ENCODE data around the gene MME. TPM values are rescaled to one million over a fixed set of nuclear protein-coding genes. Genes with fewer than 3 reads are reported as not detected.

Gene MME
- total RNA-seq, 1 donor from 2014 or later: 83.5 TPM

DNA sequence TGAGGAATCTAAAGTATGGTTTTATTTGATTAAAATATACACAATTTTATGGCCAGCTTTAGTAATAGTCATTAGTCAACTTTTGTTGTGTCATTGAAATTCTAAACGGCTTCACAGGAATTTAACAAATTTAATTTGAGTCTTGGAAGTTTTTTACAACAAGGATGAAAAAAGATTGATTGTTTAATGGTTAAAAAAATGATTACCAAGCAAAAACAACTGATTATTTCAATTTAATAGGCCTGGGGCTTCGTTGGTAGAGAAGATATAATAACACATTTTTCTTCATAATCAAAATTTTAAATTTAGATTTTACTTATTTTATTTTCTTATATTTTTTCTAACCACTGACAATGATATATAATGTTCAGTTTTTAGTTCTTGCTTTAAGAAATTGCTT lies 4.4 kb downstream of the MME start:
- no peak for DNase-seq (ENCODE audit: low read depth)
- no peaks in the 10 kb centered on the region for H3K36me3 ChIP-seq (ENCODE audit: control insufficient read depth, insufficient read depth, low read length)
- TF ChIP-seq, protein P1, sequence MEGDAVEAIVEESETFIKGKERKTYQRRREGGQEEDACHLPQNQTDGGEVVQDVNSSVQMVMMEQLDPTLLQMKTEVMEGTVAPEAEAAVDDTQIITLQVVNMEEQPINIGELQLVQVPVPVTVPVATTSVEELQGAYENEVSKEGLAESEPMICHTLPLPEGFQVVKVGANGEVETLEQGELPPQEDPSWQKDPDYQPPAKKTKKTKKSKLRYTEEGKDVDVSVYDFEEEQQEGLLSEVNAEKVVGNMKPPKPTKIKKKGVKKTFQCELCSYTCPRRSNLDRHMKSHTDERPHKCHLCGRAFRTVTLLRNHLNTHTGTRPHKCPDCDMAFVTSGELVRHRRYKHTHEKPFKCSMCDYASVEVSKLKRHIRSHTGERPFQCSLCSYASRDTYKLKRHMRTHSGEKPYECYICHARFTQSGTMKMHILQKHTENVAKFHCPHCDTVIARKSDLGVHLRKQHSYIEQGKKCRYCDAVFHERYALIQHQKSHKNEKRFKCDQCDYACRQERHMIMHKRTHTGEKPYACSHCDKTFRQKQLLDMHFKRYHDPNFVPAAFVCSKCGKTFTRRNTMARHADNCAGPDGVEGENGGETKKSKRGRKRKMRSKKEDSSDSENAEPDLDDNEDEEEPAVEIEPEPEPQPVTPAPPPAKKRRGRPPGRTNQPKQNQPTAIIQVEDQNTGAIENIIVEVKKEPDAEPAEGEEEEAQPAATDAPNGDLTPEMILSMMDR (IDR thresholded peaks at IDR 0.05; ENCODE audit: insufficient read depth, low read length, poor library complexity, severe bottlenecking): no peak
- H3K4me3 ChIP-seq (ENCODE audit: low read depth, low read length): no peak overlapping the region
- H3K27me3 ChIP-seq (ENCODE audit: control insufficient read depth, insufficient read depth, low read length): no peaks in the 10 kb centered on the region

DNA sequence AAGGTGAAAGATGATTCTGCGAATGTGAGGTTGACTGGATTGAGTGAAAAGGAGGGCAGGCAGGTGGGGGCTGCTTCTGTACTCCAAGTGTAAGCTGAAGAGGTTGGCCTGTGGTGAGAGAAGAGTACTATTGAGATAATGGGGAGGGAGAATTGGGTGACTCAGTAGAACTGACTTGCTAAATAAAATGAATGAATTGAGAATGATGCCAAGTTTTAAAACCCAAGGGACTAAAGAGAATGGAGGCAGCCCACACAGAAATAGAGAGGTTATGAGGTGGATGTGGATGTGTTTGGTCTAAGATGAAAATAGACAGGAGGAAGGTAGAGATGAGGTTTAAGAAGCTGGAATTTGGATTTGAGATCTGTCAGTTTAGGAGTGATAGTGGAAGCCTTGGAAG lies 5.9 kb downstream of the MME start:
- TF ChIP-seq, protein P1 (IDR thresholded peaks at IDR 0.05; ENCODE audit: insufficient read depth, low read length, poor library complexity, severe bottlenecking): no peak
- no peak for DNase-seq (ENCODE audit: low read depth)
- H3K36me3 ChIP-seq (ENCODE audit: control insufficient read depth, insufficient read depth, low read length): no peaks in the 10 kb centered on the region
- no peak overlapping the region for H3K4me3 ChIP-seq (ENCODE audit: low read depth, low read length)
- no peaks in the 10 kb centered on the region for H3K27me3 ChIP-seq (ENCODE audit: control insufficient read depth, insufficient read depth, low read length)

DNA sequence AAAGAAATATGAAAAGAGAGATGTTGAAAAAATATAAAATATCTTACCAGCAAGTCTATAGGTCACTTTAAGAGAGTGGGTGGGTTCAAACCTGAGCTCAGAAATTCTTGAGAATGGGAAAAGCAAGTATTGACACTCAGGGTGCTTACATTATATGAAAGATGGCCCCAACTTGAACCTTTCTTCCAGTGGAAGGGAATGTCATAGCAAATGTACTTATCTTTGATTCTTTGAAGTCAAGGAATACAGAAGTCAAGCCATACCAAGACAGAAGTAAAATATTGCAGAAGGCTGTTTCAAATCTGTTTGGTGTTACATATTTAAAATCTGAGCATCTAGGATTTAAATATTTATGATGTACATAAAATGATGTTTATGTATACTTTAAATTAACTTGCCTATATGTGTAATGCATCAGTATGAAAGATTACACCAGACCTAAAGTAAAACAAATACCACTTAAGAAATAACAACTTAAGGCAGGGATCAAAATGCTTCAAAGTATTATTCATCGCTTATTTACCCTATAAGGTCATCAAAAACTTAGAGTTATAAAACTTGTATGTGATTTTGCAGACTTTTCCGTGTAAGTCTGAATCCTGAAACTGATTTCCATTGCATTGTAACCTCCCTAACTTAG lies 8.7 kb downstream of the MME start:
- H3K4me3 ChIP-seq (ENCODE audit: low read depth, low read length): no peak overlapping the region
- no peak for DNase-seq (ENCODE audit: low read depth)
- H3K27me3 ChIP-seq (ENCODE audit: control insufficient read depth, insufficient read depth, low read length): no peaks in the 10 kb centered on the region
- TF ChIP-seq, protein P1 (IDR thresholded peaks at IDR 0.05; ENCODE audit: insufficient read depth, low read length, poor library complexity, severe bottlenecking): no peak
- no peaks in the 10 kb centered on the region for H3K36me3 ChIP-seq (ENCODE audit: control insufficient read depth, insufficient read depth, low read length)

DNA sequence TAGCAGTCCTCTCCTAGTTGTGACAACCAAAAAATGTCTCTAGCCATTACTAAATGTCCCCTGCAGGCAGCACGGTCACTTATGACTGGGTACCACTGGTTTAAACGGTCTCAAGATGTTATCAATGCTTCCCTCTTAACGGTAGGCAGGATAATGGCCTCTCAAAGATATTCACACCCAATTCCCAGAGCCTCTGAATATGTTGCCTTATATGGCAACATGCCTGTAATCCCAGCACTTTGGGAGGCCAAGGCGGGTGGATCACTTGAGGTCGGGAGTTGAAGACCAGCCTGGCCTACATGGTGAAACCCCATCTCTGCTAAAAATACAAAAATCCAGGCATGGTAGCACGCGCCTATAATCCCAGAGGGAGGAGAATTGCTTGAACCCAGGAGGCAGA lies 9.4 kb downstream of the MME start:
- TF ChIP-seq, protein P1 (IDR thresholded peaks at IDR 0.05; ENCODE audit: insufficient read depth, low read length, poor library complexity, severe bottlenecking): no peak
- H3K36me3 ChIP-seq (ENCODE audit: control insufficient read depth, insufficient read depth, low read length): no peaks in the 10 kb centered on the region
- DNase-seq (ENCODE audit: low read depth): no peak

DNA sequence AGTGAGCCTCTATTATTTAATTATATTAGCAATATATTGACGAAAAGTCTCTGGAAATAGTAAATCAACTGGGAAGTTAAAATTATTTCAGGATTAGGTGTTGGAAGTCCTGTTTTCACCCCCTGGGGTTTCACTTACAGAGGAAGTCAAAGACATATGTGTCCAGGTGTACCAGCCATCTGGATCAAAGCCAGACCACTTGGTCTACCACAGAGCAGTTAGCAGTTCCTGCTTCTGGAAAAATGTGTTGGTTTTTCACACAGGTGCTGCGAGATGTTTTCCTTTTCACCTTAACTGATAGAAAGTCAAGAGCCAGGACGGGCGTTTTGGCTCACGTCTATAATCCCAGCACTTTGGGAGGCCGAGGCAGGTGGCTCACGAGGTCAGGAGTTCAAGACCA lies 13.1 kb downstream of the MME start:
- DNase-seq (ENCODE audit: low read depth): no peak
- TF ChIP-seq, protein P1 (IDR thresholded peaks at IDR 0.05; ENCODE audit: insufficient read depth, low read length, poor library complexity, severe bottlenecking): no peak
- H3K4me3 ChIP-seq (ENCODE audit: low read depth, low read length): no peak overlapping the region
- H3K36me3 ChIP-seq (ENCODE audit: control insufficient read depth, insufficient read depth, low read length): no peaks in the 10 kb centered on the region
- H3K27me3 ChIP-seq (ENCODE audit: control insufficient read depth, insufficient read depth, low read length): no peaks in the 10 kb centered on the region

More for the DNA sequence above, 9.4 kb downstream of the MME start:
- no peaks in the 10 kb centered on the region for H3K27me3 ChIP-seq (ENCODE audit: control insufficient read depth, insufficient read depth, low read length)
- no peak overlapping the region for H3K4me3 ChIP-seq (ENCODE audit: low read depth, low read length)
